ENCODE results near the gene ETS2.
A peak's percentile ranks its signal among the peaks of the same experiment; 100 is the strongest.

Gene ETS2

GRCh38 chr21:38805328-38806152 is at the start of gene ETS2:
Gene ETS2, plus strand, starts transcription at chr21:38805929. Its CDS starts 4,106 bp downstream, at chr21:38810035.
- peak; percentile 71 to 76 for DNase-seq

- no peak for DNase-seq
These were observed 49.0 kb upstream of the ETS2 start for GRCh38 chr21:38756746-38757145.

GRCh38 chr21:38758501-38759214 is 47.1 kb upstream of the ETS2 start:
- DNase-seq: no peak

- no peak for DNase-seq
These were observed 46.3 kb upstream of the ETS2 start for GRCh38 chr21:38759413-38759812.

GRCh38 chr21:38760017-38760761 is 45.5 kb upstream of the ETS2 start:
- DNase-seq: no peak

- no peak for DNase-seq
These were observed 45.0 kb upstream of the ETS2 start for GRCh38 chr21:38760762-38761155.

- DNase-seq: no peak
These were observed 44.2 kb upstream of the ETS2 start for GRCh38 chr21:38761531-38761930.

- no peak for DNase-seq
These were observed 40.7 kb upstream of the ETS2 start for GRCh38 chr21:38765056-38765455.

- no peak for DNase-seq
These were observed 38.6 kb upstream of the ETS2 start for GRCh38 chr21:38766987-38767722.

- no peak for DNase-seq
These were observed 37.2 kb upstream of the ETS2 start for GRCh38 chr21:38768471-38769063.

GRCh38 chr21:38769191-38769780 is 36.4 kb upstream of the ETS2 start:
- no peak for DNase-seq

- no peak for DNase-seq
These were observed 35.1 kb upstream of the ETS2 start for GRCh38 chr21:38770660-38771059.

- DNase-seq: no peak
These were observed 34.2 kb upstream of the ETS2 start for GRCh38 chr21:38771536-38771935.

- no peak for DNase-seq
These were observed 33.1 kb upstream of the ETS2 start for GRCh38 chr21:38772646-38773045.

GRCh38 chr21:38773099-38774061 is 32.3 kb upstream of the ETS2 start:
- DNase-seq: no peak

- DNase-seq: no peak
These were observed 31.6 kb upstream of the ETS2 start for GRCh38 chr21:38774152-38774551.

- DNase-seq: no peak
These were observed 31.0 kb upstream of the ETS2 start for GRCh38 chr21:38774586-38775285.

- DNase-seq: no peak
These were observed 30.0 kb upstream of the ETS2 start for GRCh38 chr21:38775733-38776132.

GRCh38 chr21:38777015-38777414 is 28.7 kb upstream of the ETS2 start:
- DNase-seq: no peak

- no peak for DNase-seq
These were observed 28.2 kb upstream of the ETS2 start for GRCh38 chr21:38777531-38777930.
